ENCODE results near the gene SACM1L.

GRCh38 chr3:45776611-45777010 lies 87.4 kb downstream of the SACM1L start:
- TF ChIP-seq CTCF (conservative IDR thresholded peaks at IDR 0.05 in 1 of 2, IDR thresholded peaks at IDR 0.05 in 1 of 2; ENCODE audit: extremely low read depth in 1 of 2, insufficient read depth in 1 of 2, low read depth in 1 of 2, low read length in 2 of 2) (no peak), EZH2 (IDR thresholded peaks at IDR 0.05; ENCODE audit: borderline replicate concordance, low read length) (no peak)

All from mammary epithelial cell (primary cell).